Measurements from ENCODE around the gene CERK.

DNA sequence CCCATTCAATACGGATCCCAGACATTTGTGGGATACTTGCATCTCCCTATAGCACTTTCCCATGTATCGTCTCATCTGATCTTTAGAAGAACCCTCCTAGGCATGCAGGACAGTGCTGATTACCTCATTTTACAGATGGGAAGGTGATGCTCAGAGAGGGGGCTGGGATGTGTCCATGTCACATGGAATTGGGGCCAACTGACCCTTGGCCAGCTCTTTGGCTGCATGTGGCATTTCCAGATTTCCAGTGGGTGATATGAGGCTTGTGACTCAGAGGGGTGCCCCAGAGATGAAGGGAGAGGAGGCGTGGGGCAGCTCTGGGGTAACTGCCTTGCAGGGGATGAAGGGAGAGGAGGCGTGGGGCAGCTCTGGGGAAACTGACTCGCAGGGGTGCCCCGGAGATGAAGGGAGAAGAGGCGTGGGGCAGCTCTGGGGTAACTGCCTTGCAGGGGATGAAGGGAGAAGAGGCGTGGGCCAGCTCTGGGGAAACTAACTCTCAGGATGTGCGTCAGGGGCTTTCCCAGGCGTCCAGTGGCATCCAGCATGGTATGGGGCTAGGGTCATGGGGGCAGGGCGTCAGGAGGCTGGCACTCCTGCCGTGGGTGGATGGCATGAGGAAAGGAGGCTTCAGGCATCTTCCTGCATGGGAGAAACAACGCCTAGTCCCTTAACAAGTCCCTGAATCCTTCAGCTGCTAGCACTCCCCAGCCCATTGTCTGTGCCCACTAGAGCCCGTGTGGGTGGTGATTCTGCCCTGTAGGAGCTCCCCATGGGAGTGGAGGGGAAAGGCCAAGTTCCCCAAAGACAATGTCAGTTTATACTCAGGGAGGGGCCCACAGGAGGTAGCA is 11.9 kb upstream of the CERK start:
- TF ChIP-seq, protein P1, sequence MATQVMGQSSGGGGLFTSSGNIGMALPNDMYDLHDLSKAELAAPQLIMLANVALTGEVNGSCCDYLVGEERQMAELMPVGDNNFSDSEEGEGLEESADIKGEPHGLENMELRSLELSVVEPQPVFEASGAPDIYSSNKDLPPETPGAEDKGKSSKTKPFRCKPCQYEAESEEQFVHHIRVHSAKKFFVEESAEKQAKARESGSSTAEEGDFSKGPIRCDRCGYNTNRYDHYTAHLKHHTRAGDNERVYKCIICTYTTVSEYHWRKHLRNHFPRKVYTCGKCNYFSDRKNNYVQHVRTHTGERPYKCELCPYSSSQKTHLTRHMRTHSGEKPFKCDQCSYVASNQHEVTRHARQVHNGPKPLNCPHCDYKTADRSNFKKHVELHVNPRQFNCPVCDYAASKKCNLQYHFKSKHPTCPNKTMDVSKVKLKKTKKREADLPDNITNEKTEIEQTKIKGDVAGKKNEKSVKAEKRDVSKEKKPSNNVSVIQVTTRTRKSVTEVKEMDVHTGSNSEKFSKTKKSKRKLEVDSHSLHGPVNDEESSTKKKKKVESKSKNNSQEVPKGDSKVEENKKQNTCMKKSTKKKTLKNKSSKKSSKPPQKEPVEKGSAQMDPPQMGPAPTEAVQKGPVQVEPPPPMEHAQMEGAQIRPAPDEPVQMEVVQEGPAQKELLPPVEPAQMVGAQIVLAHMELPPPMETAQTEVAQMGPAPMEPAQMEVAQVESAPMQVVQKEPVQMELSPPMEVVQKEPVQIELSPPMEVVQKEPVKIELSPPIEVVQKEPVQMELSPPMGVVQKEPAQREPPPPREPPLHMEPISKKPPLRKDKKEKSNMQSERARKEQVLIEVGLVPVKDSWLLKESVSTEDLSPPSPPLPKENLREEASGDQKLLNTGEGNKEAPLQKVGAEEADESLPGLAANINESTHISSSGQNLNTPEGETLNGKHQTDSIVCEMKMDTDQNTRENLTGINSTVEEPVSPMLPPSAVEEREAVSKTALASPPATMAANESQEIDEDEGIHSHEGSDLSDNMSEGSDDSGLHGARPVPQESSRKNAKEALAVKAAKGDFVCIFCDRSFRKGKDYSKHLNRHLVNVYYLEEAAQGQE (IDR thresholded peaks at IDR 0.05; ENCODE audit: insufficient read depth in 1 of 2, low read depth in 2 of 2, low read length in 2 of 2): no peak
- TF ChIP-seq POLR2AphosphoS5 (IDR thresholded peaks at IDR 0.05; ENCODE audit: low read depth, low read length) (no peak), TAF1 (IDR thresholded peaks at IDR 0.05; ENCODE audit: borderline replicate concordance, insufficient read depth, low read length) (no peak), SIN3A (IDR thresholded peaks at IDR 0.05; ENCODE audit: borderline replicate concordance, insufficient read depth, low read length) (no peak)

All from PFSK-1 (cell line).